ENCODE measurements around the gene SMYD3.

GRCh38 chr1:246445503-246445902 lies 61.6 kb downstream of the SMYD3 start:
- no peak for TF ChIP-seq EZH2phosphoT487 (IDR thresholded peaks at IDR 0.05; ENCODE audit: borderline replicate concordance, low read length)
- TF ChIP-seq CTCF (IDR thresholded peaks at IDR 0.05; ENCODE audit: low read depth, low read length, poor library complexity, severe bottlenecking): no peak

Measured in DOHH2 (cell line).